ENCODE results near the gene MOB3B.
A peak's percentile ranks its signal among the peaks of the same experiment; 100 is the strongest.

Gene MOB3B

GRCh38 chr9:27361492-27361891, 168.1 kb downstream of the MOB3B start:
- no peak for DNase-seq (ENCODE audit: low read depth)

- no peak for DNase-seq (ENCODE audit: low read depth)
These were observed 169.9 kb downstream of the MOB3B start for GRCh38 chr9:27359763-27360162.

GRCh38 chr9:27358007-27358406, 171.6 kb downstream of the MOB3B start:
- no peak for DNase-seq (ENCODE audit: low read depth)

- DNase-seq (ENCODE audit: low read depth), result no peak
These were observed 173.2 kb downstream of the MOB3B start for GRCh38 chr9:27356446-27356845.

- DNase-seq (ENCODE audit: low read depth), result peak; percentile 23
These were observed 174.4 kb downstream of the MOB3B start for GRCh38 chr9:27355166-27355565.

GRCh38 chr9:27353474-27354229, 176.0 kb downstream of the MOB3B start:
- no peak for DNase-seq (ENCODE audit: low read depth)

- DNase-seq (ENCODE audit: low read depth), result no peak
These were observed 176.5 kb downstream of the MOB3B start for GRCh38 chr9:27353166-27353473.

DNA sequence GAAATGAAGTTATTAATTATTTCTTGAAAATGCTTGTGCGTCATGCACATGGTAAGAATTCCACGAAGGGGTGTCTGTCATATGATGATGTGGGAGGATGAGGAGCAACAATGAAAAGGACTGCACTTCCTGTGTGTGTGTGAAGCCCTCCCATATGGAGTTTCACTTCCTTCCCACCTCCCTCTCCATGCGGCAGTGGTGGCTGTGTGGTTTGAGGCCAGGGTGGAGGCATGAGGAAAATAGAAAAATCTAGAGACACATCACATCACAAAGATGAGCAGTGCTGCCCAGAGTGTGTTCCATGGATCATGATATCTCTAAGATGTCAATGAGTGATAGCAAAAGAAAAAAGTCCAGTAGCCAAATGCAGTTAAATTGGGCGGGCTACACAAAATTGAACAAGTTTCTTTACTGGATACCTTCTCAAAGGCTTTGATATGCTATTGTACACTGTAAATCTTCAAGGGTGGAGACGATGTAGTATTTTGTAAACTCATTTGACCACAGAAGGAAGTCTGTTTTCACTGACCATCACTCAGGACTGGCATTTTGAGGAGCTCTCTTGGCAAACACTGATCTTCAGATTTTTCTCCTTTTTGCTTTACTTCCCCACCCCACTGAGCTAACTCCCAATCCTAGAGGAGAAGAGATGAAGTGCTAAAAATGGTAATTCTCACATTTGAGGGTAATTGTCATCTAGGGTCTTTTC, 177.0 kb downstream of the MOB3B start:
- DNase-seq (ENCODE audit: low read depth), result no peak

GRCh38 chr9:27351438-27351837, 178.2 kb downstream of the MOB3B start:
- DNase-seq (ENCODE audit: low read depth), result no peak

GRCh38 chr9:27350382-27350976, 179.1 kb downstream of the MOB3B start:
- DNase-seq (ENCODE audit: low read depth), result no peak

DNA sequence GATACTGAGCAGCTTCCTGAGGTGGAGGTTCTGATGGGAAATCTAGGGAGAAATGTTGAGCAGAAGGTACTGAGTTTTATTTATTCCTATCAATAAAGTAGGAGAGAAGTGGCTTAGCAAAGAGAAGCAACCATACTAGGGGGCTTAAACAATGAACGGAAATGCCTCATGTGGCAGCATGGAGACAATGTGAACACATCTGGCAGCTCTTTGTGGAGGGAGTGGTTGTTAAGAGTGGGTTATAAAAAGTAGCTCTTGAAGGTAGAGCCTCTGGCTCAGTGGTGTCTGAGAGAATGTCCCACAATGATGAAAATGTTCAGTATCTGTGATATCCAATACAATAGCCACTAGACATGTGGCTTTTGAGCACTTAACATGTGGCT, 179.9 kb downstream of the MOB3B start:
- DNase-seq (ENCODE audit: low read depth), result no peak

DNA sequence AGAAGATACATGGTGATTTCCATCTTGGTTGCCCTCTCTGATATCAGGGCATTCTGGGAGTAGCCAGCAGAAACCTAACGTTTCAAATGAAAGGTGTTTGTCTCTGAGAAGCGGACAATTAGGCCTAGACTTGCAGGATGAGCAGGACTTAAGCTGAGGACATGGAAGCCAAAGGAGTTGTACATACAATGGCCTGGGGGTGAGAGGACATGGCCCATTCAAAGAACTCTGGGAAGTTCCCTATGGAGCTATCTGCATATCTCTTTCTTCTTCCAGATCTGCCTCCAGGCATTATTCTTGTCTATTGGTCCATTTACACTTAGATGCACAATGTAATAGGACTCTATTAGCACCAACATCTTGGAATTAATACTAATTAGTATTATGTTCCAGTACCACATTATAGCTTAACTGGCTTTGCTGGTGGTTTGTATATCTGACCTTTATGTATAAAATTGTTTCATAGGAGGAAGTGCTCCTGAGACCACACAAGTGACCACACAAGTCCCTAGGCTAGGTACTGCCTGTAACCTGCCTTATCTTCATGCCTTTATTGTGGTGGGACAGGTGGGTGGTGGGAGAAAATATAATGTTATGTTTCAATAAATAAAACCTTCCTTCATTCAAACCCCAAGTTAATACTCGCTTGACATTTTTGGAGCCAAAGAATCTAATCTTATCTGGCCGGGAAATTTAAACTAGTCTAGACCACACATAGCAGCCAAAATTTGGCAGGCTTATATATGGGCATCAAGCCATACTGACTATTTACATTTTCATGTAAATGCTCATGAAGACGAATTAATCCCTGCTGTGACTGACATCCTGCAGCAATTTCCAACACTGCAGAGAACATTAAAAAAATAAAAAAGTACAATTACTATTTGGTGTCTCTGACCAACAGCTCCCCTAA, 180.6 kb downstream of the MOB3B start:
- DNase-seq (ENCODE audit: low read depth), result no peak

DNA sequence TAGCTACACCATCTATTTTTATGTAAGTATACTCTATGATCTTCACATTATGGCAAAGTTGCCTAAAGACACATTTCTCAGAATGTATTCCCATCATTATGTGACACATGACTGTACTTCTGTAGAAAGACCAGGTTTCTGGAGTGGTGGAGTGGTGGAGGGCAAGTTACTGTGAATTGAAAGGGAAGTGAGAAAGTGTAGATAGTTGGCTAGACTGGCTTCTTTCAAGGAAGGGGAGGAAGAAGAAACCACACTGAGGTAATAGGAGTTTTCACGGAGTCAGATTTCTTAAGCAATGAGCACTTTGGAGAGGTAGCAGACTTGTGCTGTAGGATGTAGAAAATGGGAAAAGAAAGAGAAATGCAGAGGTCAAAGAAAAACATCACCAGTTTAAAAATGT, 181.7 kb downstream of the MOB3B start:
- DNase-seq (ENCODE audit: low read depth), result no peak

GRCh38 chr9:27344776-27345175, 184.8 kb downstream of the MOB3B start:
- no peak for DNase-seq (ENCODE audit: low read depth)

DNA sequence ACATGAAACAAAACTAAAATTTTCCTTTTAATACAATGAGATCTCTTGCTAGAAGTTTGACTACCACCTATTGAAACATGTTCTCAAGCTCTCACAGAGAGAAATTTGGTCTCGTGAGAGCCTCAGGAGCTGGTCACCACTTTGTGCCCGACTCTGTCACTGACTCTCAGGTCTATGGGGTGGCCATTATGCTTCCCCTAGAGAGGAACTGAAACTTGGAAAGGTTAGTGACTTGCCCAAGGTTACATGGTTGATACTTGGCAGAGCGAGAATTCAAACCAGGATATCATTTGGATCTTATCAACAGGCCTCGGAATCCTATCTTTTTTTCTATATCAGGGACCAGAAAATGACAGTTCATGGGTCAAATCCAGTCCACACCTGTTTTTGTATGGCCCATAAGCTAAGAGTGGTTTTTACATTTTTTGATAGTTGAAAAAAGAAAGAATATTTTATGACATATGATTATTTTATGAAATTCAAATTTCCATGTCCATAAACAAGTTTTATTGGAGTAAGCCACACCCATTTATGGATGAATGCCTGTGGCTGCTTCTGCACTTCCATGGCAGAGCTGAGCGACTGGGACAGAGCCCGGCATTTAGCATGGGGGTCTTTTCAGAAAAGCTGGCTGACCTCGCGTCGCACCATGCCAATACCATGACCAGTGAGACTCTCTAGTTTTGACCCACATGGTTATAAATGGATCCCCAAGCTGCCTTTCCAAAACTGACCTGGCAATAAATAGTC, 187.9 kb downstream of the MOB3B start:
- DNase-seq (ENCODE audit: low read depth), result no peak

DNA sequence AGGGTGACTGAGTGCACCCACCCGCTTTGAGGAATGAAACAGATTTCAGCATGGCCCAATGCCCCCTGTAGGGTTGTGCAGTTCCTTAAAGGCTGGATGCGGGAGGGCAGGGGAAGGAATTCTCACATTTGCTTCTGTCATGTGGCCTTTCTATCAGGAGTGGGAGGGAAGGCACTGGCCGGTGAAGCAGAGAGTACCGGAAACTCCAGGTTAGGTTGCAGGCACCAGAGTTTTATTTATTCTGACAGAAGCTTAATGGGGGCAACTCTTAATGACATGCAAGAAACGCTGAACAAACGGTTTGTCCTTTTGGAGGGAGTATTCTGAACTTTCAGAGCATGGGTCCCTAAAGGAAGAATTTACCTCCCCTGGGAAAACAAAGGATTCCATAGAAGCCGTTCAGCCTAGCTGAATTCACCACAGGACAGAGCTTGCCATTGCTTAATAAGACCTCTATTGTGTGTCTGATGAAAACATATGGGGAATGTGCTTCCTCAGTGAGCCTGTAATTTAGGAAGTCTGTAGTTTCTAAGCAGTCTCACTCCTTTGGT, 188.6 kb downstream of the MOB3B start:
- no peak for DNase-seq (ENCODE audit: low read depth)

DNA sequence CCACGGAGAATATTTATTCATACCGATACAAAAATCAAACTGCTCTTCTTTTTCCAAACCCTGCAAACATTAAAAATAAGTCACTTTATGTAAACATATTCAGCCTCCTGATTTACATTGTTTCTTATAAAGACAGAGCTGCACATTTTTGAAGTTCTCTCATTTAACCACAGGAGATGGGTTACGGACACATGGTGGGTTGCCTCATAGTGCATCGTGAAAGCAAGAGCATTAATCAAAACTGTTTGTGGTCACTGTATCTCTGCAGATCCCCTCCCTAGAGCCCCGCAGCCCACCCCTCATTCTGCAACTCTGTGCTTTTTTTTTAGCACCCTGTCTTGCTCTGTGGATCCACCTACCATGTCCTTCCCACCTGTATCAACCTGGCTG, 189.3 kb downstream of the MOB3B start:
- no peak for DNase-seq (ENCODE audit: low read depth)

DNA sequence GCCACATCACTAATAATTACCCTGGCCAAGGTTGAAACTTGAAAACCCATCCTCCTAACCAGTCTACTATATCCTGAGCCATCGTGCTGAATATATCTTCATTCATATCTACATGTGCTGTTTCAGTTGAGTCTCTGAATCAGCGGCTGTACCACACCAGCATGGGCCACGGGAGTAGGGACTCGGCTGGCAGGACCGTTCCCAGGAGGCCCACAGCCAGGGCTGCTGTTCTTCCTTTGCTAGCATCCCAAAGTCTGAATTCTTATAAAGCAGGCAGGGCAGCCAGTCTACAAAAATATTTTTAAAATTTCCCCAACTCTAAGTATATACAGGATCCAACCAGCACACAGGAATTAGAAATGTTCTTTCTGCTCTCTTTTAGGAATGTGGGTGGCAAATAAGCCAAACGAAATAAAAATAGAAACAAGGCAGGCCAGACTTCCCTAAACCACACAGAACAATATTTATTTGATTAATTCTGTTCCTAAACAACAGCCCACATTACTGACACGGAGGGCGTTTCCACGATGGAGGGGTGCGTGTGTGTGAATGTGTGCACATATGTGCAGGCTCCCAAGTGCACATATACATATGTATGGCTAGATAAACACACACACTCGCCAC, 189.8 kb downstream of the MOB3B start:
- DNase-seq (ENCODE audit: low read depth), result no peak

- no peak for DNase-seq (ENCODE audit: low read depth)
These were observed 191.1 kb downstream of the MOB3B start for GRCh38 chr9:27338527-27338903.

- DNase-seq (ENCODE audit: low read depth), result no peak
These were observed 191.6 kb downstream of the MOB3B start for GRCh38 chr9:27337833-27338526.
